SIG-M5 treated with dmso at 0.1 percent for 504 hours (cell line): Measurements from ENCODE around the gene OGDH.
A peak's percentile ranks its signal among the peaks of the same experiment; 100 is the strongest.
"Not testable (repeated sequence)": the region's sequence is repeated elsewhere in the genome, so short reads cannot be mapped to it uniquely, and the experiment has no call there.

Source experiments
- DNase-seq: peaks from one replicate; lab custom pipeline; 2025; ENCODE audit not compliant: unreplicated experiment; lab: John Stamatoyannopoulos, UW

OGDH gene

GRCh38 chr7:44606341-44607140 is at the start of gene OGDH:
Gene OGDH (plus strand): TSS chr7:44606627. CDS start chr7:44624344, 17,717 bp downstream.
- peak; percentile 94 for DNase-seq

DNA sequence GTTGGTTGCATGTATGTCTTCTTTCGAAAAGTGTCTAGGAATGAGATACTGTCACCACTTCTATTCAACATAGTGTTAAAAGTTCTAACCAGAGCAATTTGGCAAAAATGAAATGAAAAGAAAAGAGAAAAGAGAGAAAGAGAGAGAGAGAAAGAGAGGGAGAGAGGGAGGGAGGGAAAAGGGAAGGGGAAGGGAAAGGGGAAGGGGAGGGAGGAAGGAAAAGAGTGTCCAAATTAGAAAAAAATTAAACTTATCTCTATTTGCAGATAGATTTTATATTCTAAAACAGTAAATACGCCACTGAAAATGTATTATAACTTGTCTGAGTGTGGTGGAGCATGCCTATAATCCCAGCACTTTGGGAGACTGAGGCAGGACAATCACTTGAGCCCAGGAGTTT is 48.9 kb upstream of the OGDH start:
- no peak for DNase-seq

DNA sequence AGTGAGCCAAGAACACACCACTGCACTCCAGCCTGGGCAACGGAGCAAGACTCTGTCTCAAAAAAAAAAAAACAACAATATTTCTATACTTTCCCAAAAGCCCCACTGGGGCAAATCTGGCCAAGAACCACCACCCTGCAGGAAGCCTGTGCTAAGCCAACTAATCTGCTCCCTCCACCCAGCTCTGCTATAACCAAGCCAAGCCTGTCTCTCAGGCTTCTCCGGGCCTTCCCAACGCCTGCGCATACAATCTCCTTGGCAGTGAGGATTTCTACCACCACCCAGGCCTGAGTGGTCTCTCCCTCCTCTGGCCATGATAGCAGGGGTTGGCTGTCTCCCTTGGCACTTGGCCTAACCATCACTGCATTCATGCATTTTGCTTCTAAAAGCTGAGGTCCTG is 46.9 kb upstream of the OGDH start:
- no peak for DNase-seq

DNA sequence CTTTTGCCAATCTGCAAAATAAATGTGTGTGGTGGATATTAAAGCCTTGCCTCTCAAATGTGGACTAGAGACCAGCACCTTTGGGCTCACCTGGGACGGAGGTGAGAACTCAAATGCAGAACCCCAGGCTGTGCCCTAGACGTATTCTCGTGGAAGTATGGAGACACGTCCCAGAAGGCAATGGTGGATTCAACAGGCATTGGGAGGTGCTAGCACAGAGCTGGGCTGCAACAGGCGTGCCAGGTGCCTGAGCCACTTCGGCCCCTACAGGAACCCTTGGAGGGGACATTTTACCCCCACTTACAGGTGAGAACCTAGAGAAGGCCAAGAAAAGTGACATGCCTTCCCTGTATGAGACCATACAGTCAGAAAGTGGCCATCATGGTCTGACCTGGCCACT is 44.9 kb upstream of the OGDH start:
- no peak for DNase-seq

GRCh38 chr7:44561962-44562621 is 44.3 kb upstream of the OGDH start:
- DNase-seq, result no peak

DNA sequence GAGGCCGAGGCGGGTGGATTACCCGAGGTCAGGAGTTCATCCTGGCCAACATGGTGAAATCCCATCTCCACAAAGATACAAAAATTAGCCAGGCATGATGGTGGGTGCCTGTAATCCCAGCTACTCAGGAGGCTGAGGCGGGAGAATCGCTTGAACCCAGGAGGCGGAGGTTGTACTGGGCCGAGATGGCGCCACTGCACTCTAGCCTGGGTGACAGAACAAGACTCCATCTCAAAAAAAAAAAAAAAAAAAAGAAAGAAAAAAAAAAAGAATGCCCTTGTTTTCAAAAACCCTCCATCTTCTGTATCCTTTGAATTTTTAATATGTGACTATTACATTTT is 43.8 kb upstream of the OGDH start:
- DNase-seq, result not testable (repeated sequence)

DNA sequence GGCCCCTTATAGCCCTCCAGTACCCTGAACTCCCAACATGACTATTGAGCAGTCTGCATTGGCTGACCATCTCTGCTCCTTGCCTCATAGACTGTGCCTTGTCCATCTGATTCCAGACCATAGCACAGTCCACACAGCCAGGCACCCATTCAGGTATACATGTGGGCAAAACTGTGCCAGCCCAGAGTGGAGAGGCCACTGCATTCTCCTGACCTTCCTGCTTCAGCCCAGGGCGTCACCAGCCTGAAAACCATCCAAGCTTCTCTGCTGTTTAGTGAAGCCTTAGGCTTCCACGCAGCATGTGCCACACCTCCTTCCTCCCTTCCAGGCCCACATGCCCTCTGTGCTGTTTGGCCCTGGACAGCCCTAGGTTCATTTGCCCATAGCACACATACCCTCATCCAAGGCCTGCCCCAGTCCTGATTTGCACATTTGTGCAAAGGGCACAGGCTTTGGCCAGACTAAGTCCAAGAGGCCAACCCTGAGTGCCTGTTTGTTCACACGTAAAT is 43.2 kb upstream of the OGDH start:
- DNase-seq, result no peak

DNA sequence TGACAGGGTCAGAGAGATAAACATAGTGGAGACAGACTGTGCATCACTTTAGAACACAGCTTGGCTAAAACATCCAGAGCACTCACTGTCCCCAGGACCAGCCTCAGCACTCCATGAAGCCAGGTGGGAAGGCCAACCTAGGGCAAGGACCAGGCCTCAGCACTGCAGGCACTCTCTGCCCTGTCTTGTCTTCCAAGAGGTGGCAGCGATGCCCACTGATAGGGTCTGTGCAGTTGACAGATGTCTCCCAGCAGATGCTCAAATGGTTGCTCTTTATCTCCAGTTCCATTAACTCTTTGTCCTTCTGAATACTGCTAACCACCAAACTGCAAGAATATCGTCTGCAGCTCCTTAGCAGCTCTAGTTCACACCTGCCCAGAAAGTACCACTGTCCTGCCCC is 41.8 kb upstream of the OGDH start:
- no peak for DNase-seq

GRCh38 chr7:44565097-44565794 is 41.2 kb upstream of the OGDH start:
- peak; percentile 40 for DNase-seq

GRCh38 chr7:44565795-44566559 is 40.5 kb upstream of the OGDH start:
- no peak for DNase-seq

DNA sequence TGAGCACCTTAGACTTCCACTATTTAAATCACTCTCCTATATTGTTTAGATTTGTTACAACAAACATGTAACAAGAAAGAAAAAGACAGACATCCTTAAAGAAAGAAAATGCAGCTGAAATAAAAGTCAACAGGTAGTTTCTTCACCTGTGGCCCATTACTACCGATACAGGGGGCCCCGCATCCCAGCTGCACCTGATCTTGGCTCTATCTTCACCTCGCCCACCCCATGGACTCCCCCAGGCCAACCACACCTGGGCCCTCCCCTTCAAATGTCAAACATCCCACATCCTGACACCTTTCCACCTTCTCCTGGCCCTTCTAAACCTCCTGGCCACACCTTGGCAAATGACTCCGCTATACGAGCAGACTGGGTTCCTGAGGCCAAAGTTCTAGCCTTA is 39.7 kb upstream of the OGDH start:
- no peak for DNase-seq

GRCh38 chr7:44567884-44568283 is 38.5 kb upstream of the OGDH start:
- no peak for DNase-seq

- DNase-seq, result no peak
Measured at GRCh38 chr7:44568771-44569560, 37.5 kb upstream of the OGDH start.

- DNase-seq, result no peak
Measured at GRCh38 chr7:44569959-44570358, 36.5 kb upstream of the OGDH start.

DNA sequence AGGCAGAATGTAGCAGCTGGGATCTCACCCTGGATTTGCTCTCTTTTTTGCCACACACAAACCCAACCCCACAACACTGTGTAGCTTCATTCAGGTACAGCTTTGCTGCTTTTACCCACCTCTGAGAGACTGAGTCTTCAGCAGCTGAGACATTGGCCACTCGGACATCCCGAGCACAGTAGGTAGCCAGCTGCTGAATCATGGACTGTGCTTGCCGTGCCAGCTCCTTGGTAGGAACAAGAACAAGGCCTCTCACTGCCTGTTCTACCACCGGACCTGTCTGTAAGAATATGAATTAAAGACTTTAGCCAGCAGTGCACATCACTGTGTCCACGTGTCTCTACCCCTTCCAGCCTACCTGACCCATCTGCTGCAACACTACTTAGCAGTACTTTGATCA is 33.7 kb upstream of the OGDH start:
- DNase-seq, result no peak

DNA sequence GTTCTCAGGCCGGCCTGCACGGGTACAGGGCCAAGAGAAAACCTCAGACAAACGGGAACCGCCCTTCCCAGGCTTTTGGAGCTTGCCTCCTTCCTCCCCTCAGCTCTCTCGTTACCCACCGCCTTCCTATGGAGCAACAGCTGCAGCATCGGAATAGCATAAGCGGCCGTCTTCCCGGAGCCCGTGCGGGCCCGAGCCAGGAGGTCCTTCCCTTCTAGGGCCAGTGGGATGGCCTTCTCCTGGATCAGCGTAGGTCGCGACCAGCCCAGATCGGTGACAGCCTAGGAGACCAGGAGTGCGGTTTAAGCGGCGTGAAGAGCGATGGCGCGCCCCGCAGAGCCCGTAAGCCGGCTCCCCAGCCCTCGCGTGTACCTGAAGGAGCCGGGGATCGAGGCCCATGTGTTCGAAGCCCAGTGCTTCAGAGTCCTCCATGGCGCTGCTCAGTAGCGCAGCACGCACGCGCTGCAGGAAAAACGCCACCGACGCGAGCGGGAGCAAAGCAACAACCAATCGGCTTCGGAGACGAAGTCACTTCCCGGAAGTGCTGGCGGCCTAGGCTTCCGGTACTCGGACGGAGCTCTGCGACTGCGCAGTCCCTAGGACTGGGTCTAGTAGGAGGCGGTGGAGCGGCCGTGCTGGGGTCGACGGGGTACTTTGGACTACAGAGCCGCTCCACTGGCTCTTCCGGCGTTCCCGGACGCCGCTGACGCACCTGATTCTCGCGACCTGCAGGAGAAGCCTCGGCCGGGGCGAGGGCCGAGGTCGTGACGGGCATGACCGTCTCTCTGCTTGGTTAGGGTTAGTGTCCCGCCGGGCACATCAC is 32.8 kb upstream of the OGDH start, which contains the start of gene DDX56:
Gene DDX56, minus strand, starts transcription at position 445 of the 823 bp plus-strand sequence. Its CDS starts 13 bp downstream, at position 432.
- DNase-seq, result peak; percentile 96

DNA sequence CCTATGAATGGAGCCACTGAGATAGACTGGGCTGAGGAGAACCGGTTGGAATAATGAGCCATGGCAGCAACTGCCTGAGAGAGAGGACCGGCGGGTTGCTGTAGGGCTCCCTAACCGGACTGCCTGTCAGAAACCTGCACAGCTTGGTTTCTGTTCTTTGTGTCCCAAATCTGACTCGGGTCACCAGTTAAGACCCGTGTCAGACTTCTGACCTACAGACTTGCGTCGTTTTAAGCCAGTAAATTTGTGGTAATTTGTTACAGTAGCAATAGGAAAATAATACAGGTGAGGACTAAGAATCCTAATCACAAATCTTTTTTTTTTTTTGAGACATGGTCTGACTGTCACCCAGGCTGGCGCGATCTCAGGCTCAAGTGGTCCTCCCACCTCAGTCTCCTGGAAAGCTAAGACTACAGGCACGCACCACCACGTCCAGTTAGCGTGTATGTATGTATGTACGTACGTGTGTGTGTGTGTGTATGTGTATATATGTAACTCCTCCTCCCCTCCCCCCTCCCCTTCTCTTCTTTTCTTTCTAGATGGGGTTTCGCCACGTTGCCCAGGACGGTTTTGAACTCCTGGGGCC is 32.0 kb upstream of the OGDH start:
- DNase-seq, result peak; percentile 57

DNA sequence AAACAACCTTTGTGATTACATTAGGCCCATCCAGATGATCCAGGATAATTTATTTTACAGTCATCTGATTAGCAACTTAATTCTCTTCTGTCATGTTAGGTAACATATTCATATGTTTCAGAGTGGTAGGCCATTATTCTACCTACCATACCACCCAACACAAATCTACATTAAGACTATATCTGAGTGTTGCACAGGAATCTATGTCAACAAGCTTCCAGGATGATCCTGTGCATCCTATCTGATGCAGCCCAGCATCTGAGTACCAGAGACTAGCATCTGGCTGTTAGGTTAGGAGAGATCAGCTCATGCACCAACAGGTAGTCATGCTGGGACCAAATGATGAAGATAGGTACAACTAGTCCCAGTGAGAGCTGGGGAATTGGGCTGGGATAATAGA is 31.4 kb upstream of the OGDH start:
- no peak for DNase-seq

GRCh38 chr7:44576228-44576627 is 30.2 kb upstream of the OGDH start:
- no peak for DNase-seq
